GM12878 (cell line): ENCODE measurements around the gene TRDMT1. TPM values are rescaled to one million over a fixed set of nuclear protein-coding genes. Genes with fewer than 3 reads are reported as not detected.

Experiments
- BHLHE40 ChIP-seq, 2 experiments: fragments of 450-650 bp in 1 of 2; IDR thresholded peaks; 2 replicates each; pipeline ENCODE4 v1.6.1; 2011 to 2017; ENCODE audit warnings: low read depth in 2 of 2, borderline replicate concordance in 1 of 2, improper control_type of control experiment in 1 of 2, low read length in 1 of 2, mild to moderate bottlenecking in 1 of 2
- BRCA1 ChIP-seq: IDR thresholded peaks from 2 replicates; pipeline ENCODE4 v1.6.1; 2011; ENCODE audit warnings: low read depth, low read length, improper control_type of control experiment
- EP300 ChIP-seq, 2 experiments: fragments of 150-350 bp in 1 of 2; IDR thresholded peaks; 2 replicates each; pipeline ENCODE4 v1.6.1; 2011 to 2012; ENCODE audit warnings: low read depth in 2 of 2, low read length in 2 of 2, borderline replicate concordance in 1 of 2, improper control_type of control experiment in 1 of 2, inconsistent platforms in 1 of 2; ENCODE audit not compliant: control insufficient read depth in 1 of 2
- FOXK2 ChIP-seq: fragments of 450-650 bp; IDR thresholded peaks from 2 replicates; pipeline ENCODE4 v1.6.1; 2017; ENCODE audit warnings: mild to moderate bottlenecking, moderate library complexity
- HCFC1 ChIP-seq: fragments of 150-350 bp; IDR thresholded peaks from 2 replicates; pipeline ENCODE4 v1.6.1; 2014; ENCODE audit warnings: low read length
- IKZF2 ChIP-seq, 2 experiments: fragments of 450-650 bp; IDR thresholded peaks; 2 replicates each; pipeline ENCODE4 v1.6.1; 2017; ENCODE audit warnings: mild to moderate bottlenecking in 2 of 2, moderate library complexity in 2 of 2
- NFIC ChIP-seq: IDR thresholded peaks from 2 replicates; pipeline ENCODE4 v1.6.1; 2012; ENCODE audit warnings: low read depth, mild to moderate bottlenecking, inconsistent platforms, low read length, moderate library complexity
- NFXL1 ChIP-seq: fragments of 450-650 bp; IDR thresholded peaks from 2 replicates; pipeline ENCODE4 v1.6.1; 2017; ENCODE audit warnings: antibody characterized with exemption, mild to moderate bottlenecking, borderline replicate concordance
- NR2C2 ChIP-seq: IDR thresholded peaks from 2 replicates; pipeline ENCODE4 v1.6.1; 2011; ENCODE audit warnings: borderline replicate concordance, low read depth; ENCODE audit not compliant: control insufficient read depth, insufficient read length
- NR2F1 ChIP-seq: fragments of 450-650 bp; conservative IDR thresholded peaks from 2 replicates; pipeline ENCODE4 v1.6.1; 2017; ENCODE audit warnings: mild to moderate bottlenecking
- PAX5 ChIP-seq: IDR thresholded peaks from 2 replicates; pipeline ENCODE4 v1.6.1; 2011; ENCODE audit warnings: low read depth, low read length, borderline replicate concordance
- RBBP5 ChIP-seq: fragments of 200-600 bp; sonication (generic); conservative IDR thresholded peaks from 2 replicates; pipeline ENCODE4 v1.6.1; 2016
- RELA ChIP-seq: fragments of 450-650 bp; IDR thresholded peaks from 2 replicates; pipeline ENCODE4 v1.8.0; 2014; ENCODE audit warnings: borderline replicate concordance; ENCODE audit not compliant: partially characterized antibody
- STAT3 ChIP-seq: IDR thresholded peaks from 2 replicates; pipeline ENCODE4 v1.6.1; 2011; ENCODE audit warnings: low read depth, low read length, improper control_type of control experiment
- WRNIP1 ChIP-seq: IDR thresholded peaks from 2 replicates; pipeline ENCODE4 v1.6.1; 2011; ENCODE audit warnings: low read depth, low read length, improper control_type of control experiment, borderline replicate concordance
- YBX1 ChIP-seq: fragments of 450-650 bp; IDR thresholded peaks from 2 replicates; pipeline ENCODE4 v1.6.1; 2016; ENCODE audit warnings: antibody characterized with exemption
- ZNF207 ChIP-seq: fragments of 450-650 bp; IDR thresholded peaks from 2 replicates; pipeline ENCODE4 v1.6.1; 2014; ENCODE audit warnings: antibody characterized with exemption, mild to moderate bottlenecking, borderline replicate concordance
- ZNF384 ChIP-seq: IDR thresholded peaks from 2 replicates; pipeline ENCODE4 v1.6.1; 2012; ENCODE audit warnings: low read depth, mild to moderate bottlenecking, low read length, improper control_type of control experiment, borderline replicate concordance
- ZNF622 ChIP-seq: fragments of 450-650 bp; IDR thresholded peaks from 2 replicates; pipeline ENCODE4 v1.6.1; 2017; ENCODE audit warnings: mild to moderate bottlenecking, inconsistent platforms
- ZSCAN29 ChIP-seq: fragments of 450-650 bp; IDR thresholded peaks from 2 replicates; pipeline ENCODE4 v1.6.1; 2017; ENCODE audit warnings: mild to moderate bottlenecking, moderate library complexity
- ZZZ3 ChIP-seq: IDR thresholded peaks from 2 replicates; pipeline ENCODE4 v1.6.1; 2011; ENCODE audit warnings: low read depth; ENCODE audit not compliant: control insufficient read depth, insufficient read length
- polyA plus RNA-seq, 11 experiments: library from polyadenylated mRNA; depleted of rRNA in 4 of 11; unstranded in 6 of 11; stranded (reverse) in 5 of 11; fragments of >200 nt; fragmentation: Nextera tagmentation in 4 of 11; fragmentation: Illumina TruSeq in 1 of 11; extraction: Ambion mirVana in 4 of 11; extraction: Trizol in 1 of 11; gene quantifications; 1 replicate in 1 of 11; 2 replicates in 10 of 11; pipeline versions ENCODE4 v1.2.1 to v1.2.3, GENCODE V29; 2011 to 2016; ENCODE audit warnings: inconsistent platforms in 2 of 11, missing spikeins in 2 of 11, low read depth in 1 of 11
- total RNA-seq, 4 experiments: library from RNA; depleted of rRNA in 3 of 4; stranded (reverse); fragments of >200 nt in 3 of 4; fragmentation: Illumina TruSeq in 1 of 4; extraction: Trizol in 1 of 4; gene quantifications; 2 replicates each; pipeline versions ENCODE4 v1.2.1 to v1.2.3, GENCODE V29; 2013 to 2021
- TF ChIP-seq, protein P1 (sequence below): fragments of 450-650 bp; IDR thresholded peaks from 2 replicates; pipeline ENCODE4 v1.6.1; 2016; ENCODE audit warnings: mild to moderate bottlenecking
- TF ChIP-seq, protein P2 (sequence below): fragments of 450-650 bp; IDR thresholded peaks from 2 replicates; pipeline ENCODE4 v1.6.1; 2014; ENCODE audit warnings: mild to moderate bottlenecking
- TF ChIP-seq, protein P3 (sequence below): IDR thresholded peaks from 2 replicates; pipeline ENCODE4 v1.6.1; 2011; ENCODE audit warnings: borderline replicate concordance, low read depth, mild to moderate bottlenecking, moderate library complexity, low read length; ENCODE audit not compliant: insufficient read depth, poor library complexity, severe bottlenecking
- TF ChIP-seq, protein P4 (sequence below): IDR thresholded peaks from 2 replicates; pipeline ENCODE4 v1.6.1; 2012; ENCODE audit warnings: low read depth, low read length, improper control_type of control experiment

The TRDMT1 gene
- total and polyA plus RNA-seq, 10 of the 15 experiments (the other 5 are each of a cell fraction or from before 2014, with no cell fraction given): 2.3 to 9.7 (median 4.6) TPM

DNA sequence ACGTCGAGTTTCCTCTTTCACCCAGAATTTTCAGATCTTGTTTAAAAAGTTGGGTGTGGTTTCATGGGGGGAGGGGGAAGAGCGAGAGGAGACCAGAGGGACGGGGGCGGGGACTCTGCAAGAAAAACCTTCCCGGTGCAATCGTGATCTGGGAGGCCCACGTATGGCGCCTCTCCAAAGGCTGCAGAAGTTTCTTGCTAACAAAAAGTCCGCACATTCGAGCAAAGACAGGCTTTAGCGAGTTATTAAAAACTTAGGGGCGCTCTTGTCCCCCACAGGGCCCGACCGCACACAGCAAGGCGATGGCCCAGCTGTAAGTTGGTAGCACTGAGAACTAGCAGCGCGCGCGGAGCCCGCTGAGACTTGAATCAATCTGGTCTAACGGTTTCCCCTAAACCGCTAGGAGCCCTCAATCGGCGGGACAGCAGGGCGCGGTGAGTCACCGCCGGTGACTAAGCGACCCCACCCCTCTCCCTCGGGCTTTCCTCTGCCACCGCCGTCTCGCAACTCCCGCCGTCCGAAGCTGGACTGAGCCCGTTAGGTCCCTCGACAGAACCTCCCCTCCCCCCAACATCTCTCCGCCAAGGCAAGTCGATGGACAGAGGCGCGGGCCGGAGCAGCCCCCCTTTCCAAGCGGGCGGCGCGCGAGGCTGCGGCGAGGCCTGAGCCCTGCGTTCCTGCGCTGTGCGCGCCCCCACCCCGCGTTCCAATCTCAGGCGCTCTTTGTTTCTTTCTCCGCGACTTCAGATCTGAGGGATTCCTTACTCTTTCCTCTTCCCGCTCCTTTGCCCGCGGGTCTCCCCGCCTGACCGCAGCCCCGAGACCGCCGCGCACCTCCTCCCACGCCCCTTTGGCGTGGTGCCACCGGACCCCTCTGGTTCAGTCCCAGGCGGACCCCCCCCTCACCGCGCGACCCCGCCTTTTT lies 26.9 kb upstream of the TRDMT1 start, which contains the start of gene VIM (continued):
- TF ChIP-seq EP300 (IDR thresholded peaks at IDR 0.05; ENCODE audit: borderline replicate concordance in 1 of 2, control insufficient read depth in 1 of 2, low read depth in 2 of 2, low read length in 2 of 2) (peak in 1 of 2 experiments; percentile 45; a peak in 1 of 4 replicates), NFIC (no peak; the same call in 1 of the 2 replicates), HCFC1 (no peak), ZZZ3 (no peak), NFXL1 (no peak), FOXK2 (no peak), PAX5 (0 out of 2 replicates have a peak, but pooled peaks have one; percentile 12), ZNF622 (no peak), NR2F1 (no peak), RELA (no peak), ZNF384 (no peak), ZNF207 (no peak), IKZF2 (IDR thresholded peaks at IDR 0.05) (no peak), YBX1 (no peak), BRCA1 (no peak), STAT3 (no peak), ZSCAN29 (no peak), BHLHE40 (IDR thresholded peaks at IDR 0.05; ENCODE audit: borderline replicate concordance in 1 of 2, low read depth in 2 of 2, low read length in 1 of 2) (peak; percentile 16 to 23; a peak in 3 of 4 replicates), WRNIP1 (no peak), NR2C2 (no peak), RBBP5 (no peak)
- TF ChIP-seq, protein P1, sequence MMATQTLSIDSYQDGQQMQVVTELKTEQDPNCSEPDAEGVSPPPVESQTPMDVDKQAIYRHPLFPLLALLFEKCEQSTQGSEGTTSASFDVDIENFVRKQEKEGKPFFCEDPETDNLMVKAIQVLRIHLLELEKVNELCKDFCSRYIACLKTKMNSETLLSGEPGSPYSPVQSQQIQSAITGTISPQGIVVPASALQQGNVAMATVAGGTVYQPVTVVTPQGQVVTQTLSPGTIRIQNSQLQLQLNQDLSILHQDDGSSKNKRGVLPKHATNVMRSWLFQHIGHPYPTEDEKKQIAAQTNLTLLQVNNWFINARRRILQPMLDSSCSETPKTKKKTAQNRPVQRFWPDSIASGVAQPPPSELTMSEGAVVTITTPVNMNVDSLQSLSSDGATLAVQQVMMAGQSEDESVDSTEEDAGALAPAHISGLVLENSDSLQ: no peak; the same call in 1 of the 2 replicates
- TF ChIP-seq, protein P2, sequence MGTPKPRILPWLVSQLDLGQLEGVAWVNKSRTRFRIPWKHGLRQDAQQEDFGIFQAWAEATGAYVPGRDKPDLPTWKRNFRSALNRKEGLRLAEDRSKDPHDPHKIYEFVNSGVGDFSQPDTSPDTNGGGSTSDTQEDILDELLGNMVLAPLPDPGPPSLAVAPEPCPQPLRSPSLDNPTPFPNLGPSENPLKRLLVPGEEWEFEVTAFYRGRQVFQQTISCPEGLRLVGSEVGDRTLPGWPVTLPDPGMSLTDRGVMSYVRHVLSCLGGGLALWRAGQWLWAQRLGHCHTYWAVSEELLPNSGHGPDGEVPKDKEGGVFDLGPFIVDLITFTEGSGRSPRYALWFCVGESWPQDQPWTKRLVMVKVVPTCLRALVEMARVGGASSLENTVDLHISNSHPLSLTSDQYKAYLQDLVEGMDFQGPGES: no peak
- TF ChIP-seq, protein P3, sequence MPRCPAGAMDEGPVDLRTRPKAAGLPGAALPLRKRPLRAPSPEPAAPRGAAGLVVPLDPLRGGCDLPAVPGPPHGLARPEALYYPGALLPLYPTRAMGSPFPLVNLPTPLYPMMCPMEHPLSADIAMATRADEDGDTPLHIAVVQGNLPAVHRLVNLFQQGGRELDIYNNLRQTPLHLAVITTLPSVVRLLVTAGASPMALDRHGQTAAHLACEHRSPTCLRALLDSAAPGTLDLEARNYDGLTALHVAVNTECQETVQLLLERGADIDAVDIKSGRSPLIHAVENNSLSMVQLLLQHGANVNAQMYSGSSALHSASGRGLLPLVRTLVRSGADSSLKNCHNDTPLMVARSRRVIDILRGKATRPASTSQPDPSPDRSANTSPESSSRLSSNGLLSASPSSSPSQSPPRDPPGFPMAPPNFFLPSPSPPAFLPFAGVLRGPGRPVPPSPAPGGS: no peak
- TF ChIP-seq, protein P4, sequence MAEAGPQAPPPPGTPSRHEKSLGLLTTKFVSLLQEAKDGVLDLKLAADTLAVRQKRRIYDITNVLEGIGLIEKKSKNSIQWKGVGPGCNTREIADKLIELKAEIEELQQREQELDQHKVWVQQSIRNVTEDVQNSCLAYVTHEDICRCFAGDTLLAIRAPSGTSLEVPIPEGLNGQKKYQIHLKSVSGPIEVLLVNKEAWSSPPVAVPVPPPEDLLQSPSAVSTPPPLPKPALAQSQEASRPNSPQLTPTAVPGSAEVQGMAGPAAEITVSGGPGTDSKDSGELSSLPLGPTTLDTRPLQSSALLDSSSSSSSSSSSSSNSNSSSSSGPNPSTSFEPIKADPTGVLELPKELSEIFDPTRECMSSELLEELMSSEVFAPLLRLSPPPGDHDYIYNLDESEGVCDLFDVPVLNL: no peak
